ENCODE data around the gene TMEM163.

- TF ChIP-seq POLR2A (IDR thresholded peaks at IDR 0.05; ENCODE audit: low read length) (no peak), GATA1 (IDR thresholded peaks at IDR 0.05; ENCODE audit: low read depth, low read length) (no peak)
Measured at GRCh38 chr2:134714228-134714627, 4.6 kb downstream of the TMEM163 start.
